ENCODE data around the gene TSPAN33. TPM values are rescaled to one million over a fixed set of nuclear protein-coding genes. Genes with fewer than 3 reads are reported as not detected.

TSPAN33 gene
- total RNA-seq, 4 donors from 2014 or later: 2.5 to 8.1 (median 2.9) TPM

DNA sequence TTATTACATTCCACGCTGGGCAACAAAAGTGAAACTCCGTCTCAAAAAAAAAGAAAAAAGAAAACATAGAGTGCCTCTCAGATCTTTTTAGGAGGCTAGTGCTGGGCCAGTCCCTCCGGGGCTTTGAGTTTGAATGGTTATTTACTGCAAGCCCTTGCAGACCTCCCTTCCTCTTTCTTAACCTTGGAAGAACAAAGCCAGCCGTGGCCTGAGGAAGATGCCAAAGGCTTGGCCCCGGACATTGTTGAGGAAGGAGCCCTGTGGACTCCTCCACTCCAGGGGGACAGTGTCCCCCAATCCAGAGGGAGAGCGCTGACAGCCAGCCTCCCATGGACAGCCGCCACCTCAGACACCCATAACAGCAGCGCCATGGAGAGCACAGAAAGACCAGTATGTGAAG is 5.0 kb downstream of the TSPAN33 start:
- WGBS, 2 donors (ENCODE audit: low coverage in 1 of 2): 71 to 80% methylated on average over 4 to 8 of the region's 8 CpGs
- intact Hi-C loops (cut with DNase I; ENCODE audit: low total_unique reads) (no loop called here), in situ Hi-C loops (cut with MboI; ENCODE audit: low pct_ligation_motif_present in 1 of 4, low pct_unique_long_range_greater_than_20kb in 1 of 4, low sequenced_read_pairs in 3 of 4) (no loop called here)
- TF ChIP-seq, protein P1, sequence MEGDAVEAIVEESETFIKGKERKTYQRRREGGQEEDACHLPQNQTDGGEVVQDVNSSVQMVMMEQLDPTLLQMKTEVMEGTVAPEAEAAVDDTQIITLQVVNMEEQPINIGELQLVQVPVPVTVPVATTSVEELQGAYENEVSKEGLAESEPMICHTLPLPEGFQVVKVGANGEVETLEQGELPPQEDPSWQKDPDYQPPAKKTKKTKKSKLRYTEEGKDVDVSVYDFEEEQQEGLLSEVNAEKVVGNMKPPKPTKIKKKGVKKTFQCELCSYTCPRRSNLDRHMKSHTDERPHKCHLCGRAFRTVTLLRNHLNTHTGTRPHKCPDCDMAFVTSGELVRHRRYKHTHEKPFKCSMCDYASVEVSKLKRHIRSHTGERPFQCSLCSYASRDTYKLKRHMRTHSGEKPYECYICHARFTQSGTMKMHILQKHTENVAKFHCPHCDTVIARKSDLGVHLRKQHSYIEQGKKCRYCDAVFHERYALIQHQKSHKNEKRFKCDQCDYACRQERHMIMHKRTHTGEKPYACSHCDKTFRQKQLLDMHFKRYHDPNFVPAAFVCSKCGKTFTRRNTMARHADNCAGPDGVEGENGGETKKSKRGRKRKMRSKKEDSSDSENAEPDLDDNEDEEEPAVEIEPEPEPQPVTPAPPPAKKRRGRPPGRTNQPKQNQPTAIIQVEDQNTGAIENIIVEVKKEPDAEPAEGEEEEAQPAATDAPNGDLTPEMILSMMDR (IDR thresholded peaks at IDR 0.05): no peak
- TF ChIP-seq EP300 (IDR thresholded peaks at IDR 0.05; ENCODE audit: low read depth) (no peak), POLR2A (IDR thresholded peaks at IDR 0.05) (no peak), POLR2AphosphoS5 (IDR thresholded peaks at IDR 0.05) (no peak)
- Histone ChIP-seq H3K4me1 (peaks cover 0 to 13% (median 8%) of the 10 kb centered on the region in 4 donors), H3K36me3 (no peaks in the 10 kb centered on the region), H3K4me3 (no peak overlapping the region), H3K27ac (no peak overlapping the region), H3K27me3 (no peaks in the 10 kb centered on the region), H3K9me3 (no peaks in the 10 kb centered on the region)
- no peak for DNase-seq

DNA sequence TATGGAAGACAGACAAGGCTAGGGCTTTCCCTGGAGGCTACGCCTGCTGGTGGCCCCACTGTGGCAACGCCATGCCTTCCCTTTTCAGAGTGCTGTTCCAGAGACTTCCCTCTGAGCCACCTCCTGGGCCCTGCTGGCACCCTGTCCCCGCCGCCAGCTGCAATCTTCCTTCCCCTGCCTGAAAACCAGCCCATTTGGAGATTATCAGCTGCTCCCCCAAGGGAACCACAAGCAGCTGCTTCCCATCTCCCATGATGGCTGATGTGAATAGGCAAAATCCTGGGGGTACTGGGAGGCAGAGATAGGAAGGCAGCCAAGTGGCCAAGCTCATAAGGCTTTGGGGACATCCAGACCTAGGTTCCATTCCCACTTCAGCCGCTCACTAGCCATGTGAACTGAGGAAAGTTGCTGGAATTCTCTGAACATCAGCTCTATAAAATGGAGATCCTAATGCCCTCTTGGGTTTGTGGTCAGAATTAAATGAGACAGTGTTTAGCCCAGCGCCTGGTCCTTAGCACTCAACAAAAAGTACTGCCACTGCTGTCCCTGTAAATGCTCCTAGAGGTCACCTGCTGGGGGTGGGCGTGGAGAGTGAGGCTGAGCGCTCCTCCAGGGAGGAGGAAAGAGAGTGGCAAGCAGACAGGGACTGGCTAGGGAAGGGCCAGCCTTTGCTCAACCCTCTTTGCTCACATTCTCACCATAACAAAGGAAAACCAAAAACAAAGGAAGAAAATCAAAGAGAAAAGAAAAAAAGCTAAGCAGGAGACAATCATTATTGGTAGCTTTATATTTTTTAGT is 5.9 kb downstream of the TSPAN33 start:
- Histone ChIP-seq H3K27ac (no peak overlapping the region), H3K4me1 (peaks cover 0 to 6% (median 3%) of the 10 kb centered on the region in 4 donors), H3K27me3 (no peaks in the 10 kb centered on the region), H3K36me3 (no peaks in the 10 kb centered on the region), H3K9me3 (no peaks in the 10 kb centered on the region), H3K4me3 (no peak overlapping the region)
- intact Hi-C loops (cut with DNase I; ENCODE audit: low total_unique reads) (no loop called here), in situ Hi-C loops (cut with MboI; ENCODE audit: low pct_ligation_motif_present in 1 of 4, low pct_unique_long_range_greater_than_20kb in 1 of 4, low sequenced_read_pairs in 3 of 4) (no loop called here)
- no peak for DNase-seq
- no peak for TF ChIP-seq POLR2A (IDR thresholded peaks at IDR 0.05)
- TF ChIP-seq EP300 (IDR thresholded peaks at IDR 0.05; ENCODE audit: low read depth): no peak
- no peak for TF ChIP-seq POLR2AphosphoS5 (IDR thresholded peaks at IDR 0.05)
- TF ChIP-seq, protein P1 (IDR thresholded peaks at IDR 0.05): no peak
- 77 to 88% methylated on average over 3 to 8 of the region's 8 CpGs for WGBS, 2 donors (ENCODE audit: low coverage in 1 of 2)

DNA sequence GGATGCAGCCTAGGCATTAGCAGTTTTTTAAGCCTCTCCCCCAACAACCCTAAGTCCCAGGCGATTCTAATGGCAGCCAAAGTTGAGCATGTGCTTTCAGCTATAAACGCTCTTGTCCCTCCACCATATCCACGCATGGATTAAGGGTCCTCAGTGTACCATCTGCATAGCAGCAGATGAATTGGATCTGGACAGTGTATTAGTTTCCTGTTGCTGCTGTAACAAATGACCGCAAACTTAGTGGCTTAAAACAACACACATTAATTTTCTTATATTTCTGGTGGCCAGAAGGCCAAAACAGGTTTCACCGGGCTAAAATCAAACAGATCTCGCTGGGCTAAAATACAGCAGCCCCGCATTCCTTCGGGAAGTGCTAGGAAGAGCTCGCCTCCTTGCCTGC is 13.1 kb downstream of the TSPAN33 start:
- TF ChIP-seq POLR2AphosphoS5 (IDR thresholded peaks at IDR 0.05) (no peak), POLR2A (IDR thresholded peaks at IDR 0.05) (no peak), EP300 (IDR thresholded peaks at IDR 0.05; ENCODE audit: low read depth) (no peak)
- TF ChIP-seq, protein P1 (IDR thresholded peaks at IDR 0.05): no peak
- H3K9me3 ChIP-seq: no peaks in the 10 kb centered on the region
- 94 to 96% methylated on average over 4 to 9 of the region's 9 CpGs for WGBS, 2 donors (ENCODE audit: low coverage in 1 of 2)
- no peaks in the 10 kb centered on the region for H3K4me1 ChIP-seq
- H3K27ac ChIP-seq: no peak overlapping the region
- in situ Hi-C loops (cut with MboI; ENCODE audit: low pct_ligation_motif_present in 1 of 4, low pct_unique_long_range_greater_than_20kb in 1 of 4, low sequenced_read_pairs in 3 of 4) (no loop called here), intact Hi-C loops (cut with DNase I; ENCODE audit: low total_unique reads) (no loop called here)
- no peaks in the 10 kb centered on the region for H3K27me3 ChIP-seq
- no peaks in the 10 kb centered on the region for H3K36me3 ChIP-seq
- H3K4me3 ChIP-seq: no peak overlapping the region
- no peak for DNase-seq

DNA sequence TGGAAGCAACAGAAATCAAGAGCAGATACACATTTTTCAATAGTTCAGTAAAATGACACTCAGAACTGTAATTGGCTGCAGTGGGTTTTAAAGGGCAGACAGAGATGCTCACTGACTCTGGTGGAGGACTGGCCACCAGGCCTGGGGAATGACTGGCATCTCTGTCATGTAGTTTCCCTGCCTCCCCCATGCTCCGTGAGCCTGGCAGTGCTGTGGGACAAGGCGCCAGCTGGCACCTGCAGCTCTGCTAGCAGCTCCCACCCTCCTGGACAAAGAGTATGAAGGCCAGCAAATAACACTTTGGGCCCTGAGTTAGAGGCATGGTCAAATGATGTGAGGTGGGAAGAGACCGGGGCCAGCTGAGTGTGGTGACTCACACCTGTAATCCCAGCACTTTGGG is 15.0 kb downstream of the TSPAN33 start:
- Histone ChIP-seq H3K4me3 (no peak overlapping the region), H3K27ac (no peak overlapping the region), H3K9me3 (no peaks in the 10 kb centered on the region), H3K4me1 (no peaks in the 10 kb centered on the region), H3K36me3 (no peaks in the 10 kb centered on the region), H3K27me3 (no peaks in the 10 kb centered on the region)
- in situ Hi-C loops (cut with MboI; ENCODE audit: low pct_ligation_motif_present in 1 of 4, low pct_unique_long_range_greater_than_20kb in 1 of 4, low sequenced_read_pairs in 3 of 4) (no loop called here), intact Hi-C loops (cut with DNase I; ENCODE audit: low total_unique reads) (no loop called here)
- WGBS, 2 donors (ENCODE audit: low coverage in 1 of 2): 82% methylated on average over 3 of the region's 3 CpGs; no CpG with 5 or more reads in 1 of the 2 donors
- no peak for DNase-seq
- TF ChIP-seq POLR2A (IDR thresholded peaks at IDR 0.05) (no peak), POLR2AphosphoS5 (IDR thresholded peaks at IDR 0.05) (no peak), EP300 (IDR thresholded peaks at IDR 0.05; ENCODE audit: low read depth) (no peak)
- TF ChIP-seq, protein P1 (IDR thresholded peaks at IDR 0.05): no peak
